GM21390 (cell line): Measurements from ENCODE around the gene PLA2G6.
"Not testable (repeated sequence)": the region's sequence is repeated elsewhere in the genome, so short reads cannot be mapped to it uniquely, and the experiment has no call there.

Experiments
- ATAC-seq: cut with Tn5 transposase; IDR thresholded peaks from one replicate; pipeline ENCODE4 v1.9.1; 2021; ENCODE audit not compliant: unreplicated experiment

PLA2G6 gene

DNA sequence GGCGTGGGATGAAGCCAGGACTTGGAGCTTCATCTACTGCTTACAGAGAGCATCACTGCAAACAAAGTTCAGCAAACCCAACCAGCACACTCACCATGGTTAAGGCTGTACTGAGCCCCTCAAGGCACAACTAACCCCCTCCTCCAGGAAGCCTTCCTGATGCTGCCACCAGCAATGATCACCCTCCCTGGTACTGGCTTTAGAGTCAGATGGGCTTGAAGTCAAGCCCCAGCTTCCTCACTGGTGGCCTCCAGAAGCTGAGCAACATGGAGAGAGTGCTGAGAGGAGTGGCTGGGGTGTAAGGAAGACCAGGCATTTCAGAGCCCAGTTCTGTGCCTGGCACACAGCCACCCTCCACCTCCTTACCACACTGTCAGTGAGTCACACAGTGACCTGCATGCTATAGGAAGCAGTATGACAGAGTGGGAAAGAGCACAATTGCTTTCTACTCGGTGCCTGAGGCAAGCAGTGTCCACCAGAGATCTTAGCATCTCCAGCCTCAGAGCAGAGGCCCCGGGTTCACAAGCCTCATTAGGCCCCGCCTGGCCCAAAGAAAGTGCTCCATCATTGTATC is 46.4 kb downstream of the PLA2G6 start:
- ATAC-seq = no peak

- no peak for ATAC-seq
Measured at GRCh38 chr22:38133331-38133730, 48.3 kb downstream of the PLA2G6 start.

- no peak for ATAC-seq
Measured at GRCh38 chr22:38132794-38133193, 48.8 kb downstream of the PLA2G6 start.

GRCh38 chr22:38132136-38132535 is 49.5 kb downstream of the PLA2G6 start:
- ATAC-seq = no peak

GRCh38 chr22:38131399-38131798 is 50.2 kb downstream of the PLA2G6 start:
- no peak for ATAC-seq

DNA sequence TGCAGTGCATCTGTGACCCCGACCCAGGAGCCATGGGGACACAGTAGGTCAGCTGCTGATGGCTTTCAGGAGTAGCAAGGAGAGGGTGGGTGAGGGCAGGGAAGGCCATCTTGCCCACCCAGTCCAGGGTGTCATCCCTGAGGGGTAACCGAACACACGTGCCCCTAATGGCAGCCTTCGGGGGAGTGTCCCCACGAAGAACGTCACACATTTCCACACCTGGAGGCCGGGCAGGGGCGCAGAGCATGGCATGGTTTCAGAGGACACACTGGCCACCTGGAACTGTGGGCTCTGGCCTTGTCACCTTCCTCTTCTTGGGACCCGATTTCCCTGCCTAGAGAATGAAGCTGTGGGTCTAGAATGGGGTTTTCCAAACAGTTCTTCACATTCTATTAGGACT is 51.8 kb downstream of the PLA2G6 start:
- ATAC-seq = no peak

- ATAC-seq = no peak
Measured at GRCh38 chr22:38129021-38129420, 52.6 kb downstream of the PLA2G6 start.

DNA sequence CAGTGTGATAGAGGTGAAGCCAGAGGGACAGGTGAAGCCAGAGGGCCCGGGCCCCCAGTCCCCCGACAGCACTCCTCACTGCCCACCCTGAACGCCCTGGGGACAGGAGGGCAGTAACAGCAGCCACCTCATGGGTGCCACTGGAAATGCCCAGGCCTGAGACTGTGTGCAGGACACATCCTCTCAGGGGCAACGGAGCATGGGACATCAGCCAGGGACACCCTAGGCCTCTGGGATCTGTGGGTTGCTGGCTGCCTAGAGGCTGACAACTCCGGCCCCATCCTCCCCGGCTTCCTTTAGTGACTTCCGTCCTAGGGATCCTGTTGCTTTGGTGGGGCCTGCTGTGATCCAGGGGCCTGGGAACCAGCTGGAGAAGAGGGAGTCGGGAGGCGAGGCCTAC is 53.8 kb downstream of the PLA2G6 start:
- no peak for ATAC-seq

- no peak for ATAC-seq
Measured at GRCh38 chr22:38126928-38127668, 54.5 kb downstream of the PLA2G6 start.

- ATAC-seq = no peak
Measured at GRCh38 chr22:38125751-38126201, 55.9 kb downstream of the PLA2G6 start.

DNA sequence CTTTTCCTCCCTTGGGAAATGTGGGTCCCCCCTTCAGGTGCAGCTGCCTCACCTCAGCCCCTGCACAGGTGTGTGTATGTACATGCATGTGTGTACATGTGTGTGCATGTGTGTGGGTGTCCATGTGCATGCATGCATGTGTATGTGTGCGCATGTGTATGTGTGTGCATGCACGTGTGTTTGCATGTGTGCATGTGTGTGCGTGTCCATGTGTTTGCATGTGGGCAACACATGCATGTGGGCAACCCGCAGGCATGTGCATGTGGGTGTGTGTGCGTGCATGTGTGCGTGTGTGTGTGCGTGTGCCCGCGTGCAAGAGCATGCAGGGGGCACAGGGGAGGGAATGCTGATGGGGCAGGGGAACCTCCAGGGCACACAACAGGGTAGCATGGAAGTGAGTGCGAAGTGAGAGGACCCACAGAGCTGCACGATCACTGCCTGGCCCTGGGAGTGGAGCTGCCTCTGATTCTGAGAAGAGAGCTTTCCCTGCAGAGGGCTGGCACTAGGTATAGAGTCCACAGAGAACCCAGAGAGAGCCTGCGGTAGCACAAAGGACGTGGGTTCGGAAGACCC is 56.5 kb downstream of the PLA2G6 start:
- no peak for ATAC-seq

DNA sequence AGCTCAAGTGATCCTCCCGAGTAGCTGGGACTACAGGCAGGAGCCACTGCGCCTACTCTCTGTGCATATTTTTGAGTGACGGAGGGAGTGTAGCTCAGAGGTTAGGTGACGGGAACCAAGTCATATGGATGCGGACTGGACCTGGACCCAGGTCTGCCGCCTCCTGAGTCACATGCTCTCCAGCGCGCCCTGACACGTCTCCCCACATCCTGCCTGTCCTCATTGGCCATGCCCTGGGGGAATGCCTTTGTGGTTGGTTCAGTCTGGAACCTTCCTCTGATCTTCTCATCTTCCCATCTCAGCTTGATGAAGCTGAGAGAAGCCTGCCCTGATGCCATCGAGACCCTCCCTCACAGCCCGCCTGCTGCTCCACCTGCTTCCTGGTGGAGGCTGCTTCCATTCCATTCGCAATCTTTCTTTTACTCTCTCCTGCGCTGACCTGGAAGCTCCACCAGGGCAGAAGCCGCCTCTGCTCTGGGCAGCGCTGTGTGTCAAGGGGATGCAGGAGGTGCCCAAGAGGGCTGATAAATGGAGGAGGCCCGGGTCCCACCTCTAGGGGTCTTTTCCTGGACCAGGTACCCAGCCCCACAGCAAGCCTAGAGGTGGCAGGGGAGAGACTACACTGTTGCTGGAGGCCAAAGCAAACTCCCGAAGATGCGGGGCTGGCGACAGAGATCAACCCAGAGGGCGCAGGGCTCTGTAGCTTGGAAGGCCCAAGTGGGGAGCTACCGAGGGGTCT is 57.2 kb downstream of the PLA2G6 start:
- no peak for ATAC-seq

- no peak for ATAC-seq
Measured at GRCh38 chr22:38122616-38123015, 59.0 kb downstream of the PLA2G6 start.

GRCh38 chr22:38120359-38121110 is 61.1 kb downstream of the PLA2G6 start:
- ATAC-seq = no peak

GRCh38 chr22:38118747-38119146 is 62.9 kb downstream of the PLA2G6 start:
- not testable (repeated sequence) for ATAC-seq

GRCh38 chr22:38118182-38118581 is 63.4 kb downstream of the PLA2G6 start:
- no peak for ATAC-seq

GRCh38 chr22:38117556-38117955 is 64.1 kb downstream of the PLA2G6 start:
- ATAC-seq = not testable (repeated sequence)

GRCh38 chr22:38115423-38116205 is 66.0 kb downstream of the PLA2G6 start:
- ATAC-seq = no peak

- ATAC-seq = no peak
Measured at GRCh38 chr22:38114484-38115398, 66.9 kb downstream of the PLA2G6 start.
